G401.6 (cell line): ENCODE results near the gene PTPRN2.

Experiments
- FAIRE-seq: peaks from 2 replicates; lab custom pipeline; 2012; peaks lifted over from hg19 to GRCh38; lab: Jason Lieb, UNC

The PTPRN2 gene

DNA sequence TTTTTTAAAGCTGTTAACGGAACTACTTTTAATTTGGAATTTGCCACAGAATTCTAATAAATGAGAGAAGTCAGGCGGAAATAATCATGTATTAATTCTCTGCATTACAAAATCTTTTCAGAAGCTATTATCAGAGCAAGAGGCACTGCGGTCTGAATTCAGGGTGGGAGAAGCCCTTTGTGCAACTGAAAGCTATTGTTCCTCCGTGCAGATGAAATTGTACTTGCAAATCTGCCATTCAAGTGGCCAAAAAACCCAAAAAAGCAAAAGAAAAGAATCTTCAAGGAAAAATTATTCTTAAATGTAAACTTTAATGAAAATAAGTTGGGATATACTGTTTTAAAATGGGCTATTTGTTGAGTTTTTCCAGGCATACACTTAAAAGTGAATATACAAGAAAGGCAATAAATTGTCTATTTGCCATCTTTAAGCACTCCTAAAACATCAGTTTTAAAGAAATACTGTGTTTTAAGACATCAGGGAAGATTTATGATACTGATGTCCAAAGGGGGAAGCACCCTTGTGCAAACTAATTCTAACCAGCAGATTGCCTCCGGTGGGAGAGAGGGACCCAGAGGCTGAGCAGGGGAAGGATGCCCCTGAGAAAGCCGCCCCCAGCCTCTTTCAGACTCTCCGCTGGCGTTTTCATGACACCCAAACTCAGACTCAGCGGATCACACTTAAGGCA lies 899.6 kb downstream of the PTPRN2 start:
- no peak for FAIRE-seq

GRCh38 chr7:157687158-157687557 lies 900.5 kb downstream of the PTPRN2 start:
- no peak for FAIRE-seq

GRCh38 chr7:157686285-157686894 lies 901.2 kb downstream of the PTPRN2 start:
- FAIRE-seq: no peak

DNA sequence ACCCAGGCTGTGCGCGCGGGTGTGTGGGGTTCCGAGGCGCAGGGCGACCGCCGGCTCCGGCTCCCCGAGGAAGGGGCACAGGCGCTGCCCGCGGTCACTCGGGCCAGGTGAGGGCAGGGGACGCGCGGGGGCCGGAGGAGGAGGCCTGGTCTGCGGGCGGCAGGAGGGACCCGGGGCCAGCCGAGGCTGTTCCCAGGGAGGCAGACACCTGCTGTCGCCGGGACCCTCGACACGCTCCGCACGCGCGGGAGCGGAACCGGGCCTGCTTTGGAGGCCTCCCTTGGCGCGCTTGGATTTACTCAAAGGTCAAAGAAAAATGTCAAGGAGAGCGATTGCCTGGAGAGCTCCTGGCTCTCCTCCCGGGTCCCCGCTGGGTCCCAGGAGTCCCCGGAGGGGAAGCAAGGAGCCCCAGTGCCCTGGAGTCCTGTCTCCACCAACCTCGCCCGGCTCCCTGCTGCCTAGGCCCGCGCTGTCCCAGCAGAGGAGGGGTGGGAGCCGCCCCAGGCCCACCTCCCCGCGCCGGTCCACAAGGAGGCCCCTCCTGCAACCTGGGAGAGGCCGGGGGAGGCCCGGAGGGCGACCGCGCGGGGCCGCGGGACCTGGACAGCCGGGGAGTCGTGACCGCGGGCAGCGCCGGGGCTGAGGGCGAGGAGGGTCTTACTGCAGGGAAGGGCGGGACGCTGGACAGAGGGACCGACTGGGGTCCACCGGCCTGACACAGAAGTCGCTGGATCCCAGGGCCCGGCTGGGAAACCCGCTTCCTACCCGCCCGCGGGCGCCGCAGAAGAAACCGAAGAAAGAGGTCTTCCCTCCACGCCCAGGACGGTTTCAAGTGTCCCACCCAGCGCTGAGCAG lies 902.0 kb downstream of the PTPRN2 start:
- FAIRE-seq: no peak

- FAIRE-seq: no peak
Observed at GRCh38 chr7:157684909-157685429, 902.7 kb downstream of the PTPRN2 start.

- no peak for FAIRE-seq
Observed at GRCh38 chr7:157684157-157684908, 903.3 kb downstream of the PTPRN2 start.

DNA sequence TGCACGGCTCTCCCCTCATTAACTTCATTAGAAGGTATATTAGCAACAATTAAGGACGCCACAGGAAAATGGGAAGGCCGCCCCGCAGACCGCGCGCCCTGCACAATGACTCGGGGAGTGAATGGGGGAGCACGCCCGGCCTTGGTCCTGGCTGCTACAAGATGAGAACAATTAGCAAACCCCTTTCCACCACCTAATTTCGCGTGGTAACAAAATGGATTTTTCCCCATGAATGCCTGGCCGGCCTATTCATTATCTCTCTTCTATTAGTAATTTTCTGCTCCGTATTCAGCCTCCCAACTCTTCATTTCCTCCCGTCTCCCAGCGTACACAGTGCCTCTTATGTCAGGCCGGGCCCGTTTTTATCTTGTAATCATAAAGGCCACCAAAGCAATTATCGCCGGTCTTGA lies 903.9 kb downstream of the PTPRN2 start:
- no peak for FAIRE-seq

DNA sequence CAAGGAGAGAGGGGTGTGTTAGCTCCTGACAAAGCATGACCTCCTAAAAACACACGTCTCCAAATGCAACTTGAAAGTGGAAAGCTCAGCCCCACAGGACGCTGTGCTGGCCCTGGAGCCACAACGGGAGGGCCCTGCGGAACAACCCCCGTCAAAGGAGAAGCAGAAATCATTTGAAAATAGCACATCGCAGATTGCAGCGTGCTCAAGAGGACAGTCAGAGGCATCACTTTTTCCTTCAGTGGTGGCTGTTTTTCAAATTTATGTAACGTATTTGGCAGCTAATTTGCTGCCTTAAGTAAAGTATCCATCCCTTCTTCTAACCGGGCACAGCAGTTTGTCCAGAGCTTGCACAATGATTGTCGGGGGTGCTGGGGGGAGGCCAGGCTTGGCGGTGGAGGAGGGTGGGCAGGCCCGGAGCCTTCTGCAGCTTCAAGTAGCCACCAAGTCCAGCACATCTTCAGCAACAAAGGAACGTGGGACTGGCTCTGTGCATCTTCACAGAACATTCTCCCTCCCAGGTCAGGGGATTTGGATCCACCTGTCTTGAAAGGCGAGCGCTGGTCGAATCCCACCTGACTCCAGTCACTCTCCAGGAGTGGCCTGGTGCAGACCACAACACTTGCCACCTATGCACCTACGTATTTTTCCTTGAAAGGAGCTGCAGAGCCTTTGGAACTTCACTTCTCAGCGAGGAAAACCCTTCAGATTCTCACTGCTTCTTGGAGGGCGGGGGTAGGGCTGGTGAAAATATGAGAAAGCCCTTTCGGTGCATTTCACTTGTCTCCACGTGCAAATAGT lies 904.5 kb downstream of the PTPRN2 start:
- no peak for FAIRE-seq

GRCh38 chr7:157682064-157682945 lies 905.3 kb downstream of the PTPRN2 start:
- FAIRE-seq: no peak

- FAIRE-seq: no peak
Observed at GRCh38 chr7:157679607-157680006, 908.0 kb downstream of the PTPRN2 start.

DNA sequence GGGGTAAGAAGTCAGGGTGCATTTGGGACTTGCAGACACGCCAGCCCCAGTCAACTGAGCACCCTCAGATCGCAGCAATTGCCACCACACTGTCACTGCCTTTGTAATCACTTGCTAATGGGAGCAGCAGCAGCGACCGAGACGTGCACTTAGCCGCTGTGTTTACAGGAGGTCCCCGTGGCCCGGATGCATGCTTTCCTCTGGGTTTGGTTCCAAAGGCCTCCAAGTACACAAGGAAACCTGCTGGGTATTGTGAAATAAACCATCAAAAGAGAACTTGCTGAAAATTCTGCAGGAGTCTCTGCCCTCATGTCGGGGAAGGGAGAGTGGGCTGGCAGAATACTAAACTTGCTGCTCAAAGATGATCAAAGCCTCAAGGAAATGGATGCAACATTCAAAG lies 909.1 kb downstream of the PTPRN2 start:
- no peak for FAIRE-seq

DNA sequence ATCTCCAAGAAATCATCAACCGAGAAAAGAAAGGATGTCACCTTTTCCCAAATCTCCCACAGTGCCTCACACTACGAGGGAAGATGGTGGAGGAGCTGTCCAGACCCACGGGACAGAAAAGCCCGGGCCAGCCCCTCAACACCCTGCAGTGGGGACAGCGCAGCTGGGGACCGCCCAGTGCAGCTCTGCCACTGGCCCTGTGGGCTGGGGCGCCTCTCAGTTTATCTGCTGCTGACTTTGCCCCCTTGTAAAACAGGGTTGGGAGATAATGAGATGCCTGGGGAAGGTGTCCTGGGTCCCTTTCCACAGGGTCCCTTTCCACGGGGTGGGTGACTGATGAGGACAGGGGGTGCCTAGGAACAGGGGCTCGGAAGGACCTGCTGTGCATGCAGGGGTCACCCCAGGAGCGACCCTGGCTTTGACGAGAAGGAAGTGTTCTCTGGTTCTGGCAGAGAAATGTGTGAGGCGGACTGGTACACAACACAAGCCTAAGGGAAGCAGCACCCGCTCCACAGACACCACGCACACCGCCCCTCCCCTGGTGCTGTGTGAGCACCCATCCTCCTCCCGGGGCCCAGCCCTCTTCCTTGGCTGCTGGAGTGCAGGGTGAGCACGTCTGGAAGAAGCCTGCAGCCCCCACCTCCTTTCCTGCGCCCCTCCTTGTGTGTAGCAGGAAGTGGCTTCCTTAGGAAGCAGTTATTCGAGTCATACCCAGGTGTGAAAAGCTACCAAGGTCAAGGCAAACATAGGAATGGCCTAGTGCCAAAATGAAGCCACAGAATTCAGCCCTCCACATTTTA lies 911.0 kb downstream of the PTPRN2 start:
- FAIRE-seq: no peak

- FAIRE-seq: no peak
Observed at GRCh38 chr7:157676001-157676400, 911.6 kb downstream of the PTPRN2 start.

DNA sequence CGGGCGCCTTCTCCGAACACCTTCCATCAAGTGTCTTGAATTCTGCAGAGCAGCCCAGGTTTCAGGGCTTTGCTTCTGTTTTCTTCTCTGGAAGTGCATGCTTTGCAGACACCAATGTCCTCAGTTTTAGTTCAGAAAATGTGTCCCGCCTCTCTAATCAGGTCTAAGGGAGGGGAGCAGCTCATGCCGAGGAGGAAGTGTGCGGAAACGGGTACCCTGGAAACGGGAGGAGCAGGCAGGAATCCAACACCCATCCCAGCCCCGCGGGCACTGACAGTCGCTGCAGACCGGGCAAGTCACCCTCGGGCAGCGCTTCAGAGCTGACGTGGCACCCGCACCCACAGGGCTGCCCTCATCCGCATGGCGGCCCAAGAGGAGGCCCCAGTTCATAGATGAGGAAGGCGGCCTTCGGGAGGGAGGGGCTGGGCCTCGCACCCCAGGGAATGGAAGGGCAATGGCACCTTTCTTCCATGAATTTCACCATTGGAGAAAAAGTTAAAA lies 912.1 kb downstream of the PTPRN2 start:
- no peak for FAIRE-seq

DNA sequence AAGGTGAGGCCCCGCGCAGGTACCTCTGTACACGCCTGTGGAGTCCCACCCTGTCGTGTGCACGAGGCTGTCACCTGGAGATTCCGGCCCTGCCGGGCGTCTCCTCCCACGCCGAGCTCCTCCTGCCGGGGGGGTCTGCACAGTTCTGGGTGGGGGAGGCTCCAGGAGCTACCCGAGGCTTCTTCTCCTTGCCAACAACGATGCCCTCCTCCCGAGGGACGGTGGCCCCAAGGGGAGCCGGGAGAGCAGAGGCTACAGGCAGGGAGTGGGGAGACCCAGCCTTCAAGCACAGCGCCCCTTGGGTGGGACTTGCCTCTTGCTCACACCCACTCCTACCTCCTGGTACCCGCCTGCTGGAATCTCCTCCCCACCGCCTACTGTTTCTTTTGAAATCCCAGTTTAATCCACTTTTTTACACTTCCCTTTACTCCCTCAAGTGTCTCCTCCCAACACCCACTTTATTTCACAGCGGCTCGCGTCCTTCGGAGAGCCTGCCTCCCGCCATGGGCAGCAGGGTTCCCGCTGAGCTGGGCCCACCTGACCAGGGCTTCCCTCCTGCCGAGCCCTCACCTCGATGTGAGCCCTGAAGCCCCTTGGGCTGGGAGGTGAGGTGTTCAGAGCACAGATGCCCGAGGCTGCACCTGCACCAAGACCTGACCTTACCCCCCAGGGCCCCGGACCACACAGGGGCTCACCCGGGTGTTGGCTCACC lies 912.8 kb downstream of the PTPRN2 start:
- no peak for FAIRE-seq

DNA sequence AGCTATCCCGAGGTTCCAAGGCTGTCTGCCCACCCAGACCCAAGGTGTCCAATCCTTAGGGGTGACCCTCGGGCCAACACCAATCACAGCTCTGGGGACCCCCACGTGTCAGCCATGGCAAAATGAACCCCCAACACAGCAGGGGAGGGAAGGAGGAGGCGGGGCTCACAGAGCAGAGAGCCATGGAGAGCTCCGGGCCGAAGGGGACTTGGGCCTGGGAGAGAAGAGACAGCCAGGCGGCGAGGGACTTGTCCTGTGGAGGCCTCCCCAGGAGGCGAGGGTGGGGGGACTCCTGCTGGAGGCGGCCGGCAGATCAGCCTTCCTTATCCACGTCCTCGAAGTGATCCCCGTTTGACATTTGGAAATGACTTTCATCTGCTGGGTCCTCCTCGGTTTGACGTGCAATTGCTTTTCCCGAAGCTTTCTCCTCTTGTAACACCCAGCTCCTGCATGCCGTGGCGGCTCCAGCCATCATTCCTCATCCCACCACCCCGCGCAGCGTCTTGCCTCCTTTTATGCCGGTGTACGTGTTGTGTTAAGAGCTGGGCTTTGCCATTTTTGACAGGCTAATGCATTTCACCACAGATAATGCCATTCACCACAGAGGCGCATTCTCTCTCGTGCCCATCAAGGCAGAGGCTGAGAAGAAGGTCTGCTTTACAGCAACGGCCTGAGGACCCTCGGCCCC lies 913.5 kb downstream of the PTPRN2 start:
- FAIRE-seq: no peak

GRCh38 chr7:157673573-157673972 lies 914.0 kb downstream of the PTPRN2 start:
- no peak for FAIRE-seq
